ENCODE measurements around the gene FUBP3.

FUBP3 gene

GRCh38 chr9:130687615-130688014 lies 108.2 kb downstream of the FUBP3 start:
- DNase-seq: no peak

Measured in activated CD4-positive, alpha-beta T cell treated with anti-CD3 and anti-CD28 coated beads, Interleukin-10, Interleukin-2, amounts not matched to agents 100 ng/mL and 50 ng/mL, durations not matched to agents 16 hours and 8 hours (primary cell).